GM18909 (cell line): Measurements from ENCODE around the gene AFTPH.

Source experiments
- ATAC-seq: cut with Tn5 transposase; IDR thresholded peaks from one replicate; pipeline ENCODE4 v1.9.1; 2021; ENCODE audit warnings: mild to moderate bottlenecking; ENCODE audit not compliant: unreplicated experiment, poor library complexity

AFTPH gene

GRCh38 chr2:64607381-64608304 is 83.5 kb downstream of the AFTPH start:
- ATAC-seq: no peak

GRCh38 chr2:64608867-64609226 is 84.7 kb downstream of the AFTPH start:
- peak; percentile 18 for ATAC-seq

- peak; percentile 52 for ATAC-seq
Observed at GRCh38 chr2:64609227-64609941, 85.3 kb downstream of the AFTPH start.

GRCh38 chr2:64609942-64610281 is 85.8 kb downstream of the AFTPH start:
- no peak for ATAC-seq

- no peak for ATAC-seq
Observed at GRCh38 chr2:64610316-64610855, 86.3 kb downstream of the AFTPH start.

- no peak for ATAC-seq
Observed at GRCh38 chr2:64612575-64613195, 88.6 kb downstream of the AFTPH start.

- ATAC-seq: no peak
Observed at GRCh38 chr2:64613276-64613675, 89.1 kb downstream of the AFTPH start.

GRCh38 chr2:64615192-64615763 is 91.2 kb downstream of the AFTPH start:
- ATAC-seq: no peak

- ATAC-seq: no peak
Observed at GRCh38 chr2:64615844-64616536, 91.9 kb downstream of the AFTPH start.

GRCh38 chr2:64617631-64618151 is 93.6 kb downstream of the AFTPH start:
- no peak for ATAC-seq

- no peak for ATAC-seq
Observed at GRCh38 chr2:64620661-64621060, 96.5 kb downstream of the AFTPH start.

- no peak for ATAC-seq
Observed at GRCh38 chr2:64622443-64623241, 98.5 kb downstream of the AFTPH start.

GRCh38 chr2:64623242-64623850 is 99.2 kb downstream of the AFTPH start:
- ATAC-seq: no peak

- ATAC-seq: no peak
Observed at GRCh38 chr2:64624108-64624610, 100.0 kb downstream of the AFTPH start.

GRCh38 chr2:64624862-64625261 is 100.7 kb downstream of the AFTPH start:
- no peak for ATAC-seq

- no peak for ATAC-seq
Observed at GRCh38 chr2:64625299-64626145, 101.4 kb downstream of the AFTPH start.

GRCh38 chr2:64626146-64626809 is 102.2 kb downstream of the AFTPH start:
- no peak for ATAC-seq
